Measurements from ENCODE around the gene SLC5A2. TPM values are rescaled to one million over a fixed set of nuclear protein-coding genes. Genes with fewer than 3 reads are reported as not detected.

SLC5A2 gene
- total RNA-seq, 4 donors from 2014 or later: 1.1 to 1.4 TPM; not detected in 2

- Histone ChIP-seq H3K27me3 (peaks cover 18% of the 10 kb centered on the region), H3K4me3 (no peak overlapping the region), H3K27ac (no peak overlapping the region), H3K9me3 (no peaks in the 10 kb centered on the region), H3K36me3 (no peaks in the 10 kb centered on the region), H3K4me1 (peaks cover 18% of the 10 kb centered on the region)
- TF ChIP-seq EP300 (IDR thresholded peaks at IDR 0.05): no peak
- no peak for TF ChIP-seq CTCF (IDR thresholded peaks at IDR 0.05)
- no peak for TF ChIP-seq POLR2A (IDR thresholded peaks at IDR 0.05)
- no peak for TF ChIP-seq POLR2AphosphoS5 (IDR thresholded peaks at IDR 0.05)
- no peak for DNase-seq (ENCODE audit: low spot score in 2 of 2)
- 93% methylated on average over 3 of the region's 3 CpGs for WGBS
Measured at GRCh38 chr16:31525113-31525512, 42.2 kb downstream of the SLC5A2 start.

- peak within 1 kb of the TSS; percentile 50 for H3K4me3 ChIP-seq
- WGBS: 51% methylated on average over 6 of the region's 6 CpGs
- peaks cover 22% of the 10 kb centered on the region for H3K27me3 ChIP-seq
- peaks cover 18% of the 10 kb centered on the region for H3K4me1 ChIP-seq
- no peak for TF ChIP-seq POLR2A (IDR thresholded peaks at IDR 0.05)
- no peaks in the 10 kb centered on the region for H3K36me3 ChIP-seq
- H3K9me3 ChIP-seq: no peaks in the 10 kb centered on the region
- H3K27ac ChIP-seq: no peak within 1 kb of the TSS
- DNase-seq (ENCODE audit: low spot score in 2 of 2): no peak
Measured at GRCh38 chr16:31527734-31528274, 44.9 kb downstream of the SLC5A2 start, which contains the start of gene AHSP. TSS of gene AHSP (plus strand) at chr16:31527900. CDS start at chr16:31528140, 240 bp downstream.

DNA sequence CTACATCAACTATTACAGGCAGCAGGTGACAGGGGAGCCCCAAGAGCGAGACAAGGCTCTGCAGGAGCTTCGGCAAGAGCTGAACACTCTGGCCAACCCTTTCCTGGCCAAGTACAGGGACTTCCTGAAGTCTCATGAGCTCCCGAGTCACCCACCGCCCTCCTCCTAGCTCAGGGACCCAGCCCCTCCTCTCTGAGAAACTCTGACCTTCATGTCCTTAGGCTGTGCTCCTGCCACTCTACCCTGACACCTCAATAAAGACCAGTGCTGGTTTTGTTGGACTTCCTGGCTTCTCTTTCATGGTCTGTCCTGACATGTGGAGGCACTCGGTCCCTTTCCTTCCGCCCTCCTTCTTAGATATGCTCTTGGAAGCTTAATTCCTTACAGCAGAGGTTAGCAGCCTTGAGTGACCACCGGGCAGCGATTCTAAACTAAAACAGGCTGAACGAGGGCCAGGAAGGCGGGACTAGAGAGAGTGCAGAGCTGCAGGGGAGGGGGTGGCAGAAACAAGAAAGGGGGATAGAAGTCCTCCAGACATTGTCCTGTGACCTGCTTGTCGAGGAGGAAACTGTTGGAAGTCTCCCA is 45.7 kb downstream of the SLC5A2 start:
- H3K4me3 ChIP-seq: peak overlapping the region; percentile 50
- peaks cover 18% of the 10 kb centered on the region for H3K4me1 ChIP-seq
- H3K9me3 ChIP-seq: no peaks in the 10 kb centered on the region
- no peak for DNase-seq (ENCODE audit: low spot score in 2 of 2)
- no peak overlapping the region for H3K27ac ChIP-seq
- TF ChIP-seq POLR2A (IDR thresholded peaks at IDR 0.05) (no peak), CTCF (IDR thresholded peaks at IDR 0.05) (no peak), POLR2AphosphoS5 (IDR thresholded peaks at IDR 0.05) (no peak), EP300 (IDR thresholded peaks at IDR 0.05) (no peak)
- WGBS: 43% methylated on average over 11 of the region's 11 CpGs
- H3K36me3 ChIP-seq: no peaks in the 10 kb centered on the region
- peaks cover 26% of the 10 kb centered on the region for H3K27me3 ChIP-seq

GRCh38 chr16:31529108-31529936 is 46.4 kb downstream of the SLC5A2 start:
- 2% methylated on average over 37 of the region's 52 CpGs for WGBS
- H3K4me1 ChIP-seq: peaks cover 18% of the 10 kb centered on the region
- H3K36me3 ChIP-seq: no peaks in the 10 kb centered on the region
- H3K4me3 ChIP-seq: peak overlapping the region; percentile 50
- TF ChIP-seq POLR2A (IDR thresholded peaks at IDR 0.05) (no peak), CTCF (IDR thresholded peaks at IDR 0.05) (no peak), EP300 (IDR thresholded peaks at IDR 0.05) (no peak), POLR2AphosphoS5 (IDR thresholded peaks at IDR 0.05) (no peak)
- H3K27ac ChIP-seq: no peak overlapping the region
- H3K27me3 ChIP-seq: peaks cover 28% of the 10 kb centered on the region
- H3K9me3 ChIP-seq: no peaks in the 10 kb centered on the region
- no peak for DNase-seq (ENCODE audit: low spot score in 2 of 2)

- WGBS: 48% methylated on average over 12 of the region's 17 CpGs
- Histone ChIP-seq H3K4me3 (peak overlapping the region; percentile 50), H3K4me1 (peaks cover 18% of the 10 kb centered on the region), H3K27ac (no peak overlapping the region), H3K27me3 (peaks cover 32% of the 10 kb centered on the region), H3K9me3 (no peaks in the 10 kb centered on the region), H3K36me3 (no peaks in the 10 kb centered on the region)
- no peak for DNase-seq (ENCODE audit: low spot score in 2 of 2)
- TF ChIP-seq POLR2A (IDR thresholded peaks at IDR 0.05) (no peak), EP300 (IDR thresholded peaks at IDR 0.05) (no peak), POLR2AphosphoS5 (IDR thresholded peaks at IDR 0.05) (no peak), CTCF (IDR thresholded peaks at IDR 0.05) (no peak)
Measured at GRCh38 chr16:31529937-31530312, 47.0 kb downstream of the SLC5A2 start.
